Measurements from ENCODE around the gene TNRC6B.

GRCh38 chr22:40224702-40225101 is 47.0 kb downstream of the TNRC6B start:
- TF ChIP-seq, protein P1, sequence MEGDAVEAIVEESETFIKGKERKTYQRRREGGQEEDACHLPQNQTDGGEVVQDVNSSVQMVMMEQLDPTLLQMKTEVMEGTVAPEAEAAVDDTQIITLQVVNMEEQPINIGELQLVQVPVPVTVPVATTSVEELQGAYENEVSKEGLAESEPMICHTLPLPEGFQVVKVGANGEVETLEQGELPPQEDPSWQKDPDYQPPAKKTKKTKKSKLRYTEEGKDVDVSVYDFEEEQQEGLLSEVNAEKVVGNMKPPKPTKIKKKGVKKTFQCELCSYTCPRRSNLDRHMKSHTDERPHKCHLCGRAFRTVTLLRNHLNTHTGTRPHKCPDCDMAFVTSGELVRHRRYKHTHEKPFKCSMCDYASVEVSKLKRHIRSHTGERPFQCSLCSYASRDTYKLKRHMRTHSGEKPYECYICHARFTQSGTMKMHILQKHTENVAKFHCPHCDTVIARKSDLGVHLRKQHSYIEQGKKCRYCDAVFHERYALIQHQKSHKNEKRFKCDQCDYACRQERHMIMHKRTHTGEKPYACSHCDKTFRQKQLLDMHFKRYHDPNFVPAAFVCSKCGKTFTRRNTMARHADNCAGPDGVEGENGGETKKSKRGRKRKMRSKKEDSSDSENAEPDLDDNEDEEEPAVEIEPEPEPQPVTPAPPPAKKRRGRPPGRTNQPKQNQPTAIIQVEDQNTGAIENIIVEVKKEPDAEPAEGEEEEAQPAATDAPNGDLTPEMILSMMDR (IDR thresholded peaks at IDR 0.05; ENCODE audit: insufficient read depth, low read length), result no peak
- TF ChIP-seq SPI1 (IDR thresholded peaks at IDR 0.05; ENCODE audit: borderline replicate concordance, low read depth) (no peak), POLR2AphosphoS5 (IDR thresholded peaks at IDR 0.05; ENCODE audit: low read depth) (no peak)
- TF ChIP-seq, protein P2, sequence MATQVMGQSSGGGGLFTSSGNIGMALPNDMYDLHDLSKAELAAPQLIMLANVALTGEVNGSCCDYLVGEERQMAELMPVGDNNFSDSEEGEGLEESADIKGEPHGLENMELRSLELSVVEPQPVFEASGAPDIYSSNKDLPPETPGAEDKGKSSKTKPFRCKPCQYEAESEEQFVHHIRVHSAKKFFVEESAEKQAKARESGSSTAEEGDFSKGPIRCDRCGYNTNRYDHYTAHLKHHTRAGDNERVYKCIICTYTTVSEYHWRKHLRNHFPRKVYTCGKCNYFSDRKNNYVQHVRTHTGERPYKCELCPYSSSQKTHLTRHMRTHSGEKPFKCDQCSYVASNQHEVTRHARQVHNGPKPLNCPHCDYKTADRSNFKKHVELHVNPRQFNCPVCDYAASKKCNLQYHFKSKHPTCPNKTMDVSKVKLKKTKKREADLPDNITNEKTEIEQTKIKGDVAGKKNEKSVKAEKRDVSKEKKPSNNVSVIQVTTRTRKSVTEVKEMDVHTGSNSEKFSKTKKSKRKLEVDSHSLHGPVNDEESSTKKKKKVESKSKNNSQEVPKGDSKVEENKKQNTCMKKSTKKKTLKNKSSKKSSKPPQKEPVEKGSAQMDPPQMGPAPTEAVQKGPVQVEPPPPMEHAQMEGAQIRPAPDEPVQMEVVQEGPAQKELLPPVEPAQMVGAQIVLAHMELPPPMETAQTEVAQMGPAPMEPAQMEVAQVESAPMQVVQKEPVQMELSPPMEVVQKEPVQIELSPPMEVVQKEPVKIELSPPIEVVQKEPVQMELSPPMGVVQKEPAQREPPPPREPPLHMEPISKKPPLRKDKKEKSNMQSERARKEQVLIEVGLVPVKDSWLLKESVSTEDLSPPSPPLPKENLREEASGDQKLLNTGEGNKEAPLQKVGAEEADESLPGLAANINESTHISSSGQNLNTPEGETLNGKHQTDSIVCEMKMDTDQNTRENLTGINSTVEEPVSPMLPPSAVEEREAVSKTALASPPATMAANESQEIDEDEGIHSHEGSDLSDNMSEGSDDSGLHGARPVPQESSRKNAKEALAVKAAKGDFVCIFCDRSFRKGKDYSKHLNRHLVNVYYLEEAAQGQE (IDR thresholded peaks at IDR 0.05; ENCODE audit: insufficient replicate concordance, low read depth), result no peak

Measured in HL-60 (cell line).